Epithelial cell of esophagus (primary cell): ENCODE measurements around the gene MPP7.
A peak's percentile ranks its signal among the peaks of the same experiment; 100 is the strongest.
"Not testable (repeated sequence)": the region's sequence is repeated elsewhere in the genome, so short reads cannot be mapped to it uniquely, and the experiment has no call there.

ENCODE experiments used
- DNase-seq: peaks from one replicate; pipeline ENCODE4 v3.0.0; 2010; ENCODE audit warnings: low read depth
- H3K4me3 ChIP-seq: 2 replicates; pipeline ENCODE4 v1.5.1; 2011; ENCODE audit warnings: mild to moderate bottlenecking, low read length, control low read depth
- TF ChIP-seq, protein P1 (sequence below): IDR thresholded peaks from 2 replicates; pipeline ENCODE4 v1.5.1; 2011; ENCODE audit warnings: low read depth, mild to moderate bottlenecking, low read length, control low read depth, inconsistent platforms; ENCODE audit not compliant: insufficient read depth; ENCODE audit errors: missing control alignments

Gene MPP7

DNA sequence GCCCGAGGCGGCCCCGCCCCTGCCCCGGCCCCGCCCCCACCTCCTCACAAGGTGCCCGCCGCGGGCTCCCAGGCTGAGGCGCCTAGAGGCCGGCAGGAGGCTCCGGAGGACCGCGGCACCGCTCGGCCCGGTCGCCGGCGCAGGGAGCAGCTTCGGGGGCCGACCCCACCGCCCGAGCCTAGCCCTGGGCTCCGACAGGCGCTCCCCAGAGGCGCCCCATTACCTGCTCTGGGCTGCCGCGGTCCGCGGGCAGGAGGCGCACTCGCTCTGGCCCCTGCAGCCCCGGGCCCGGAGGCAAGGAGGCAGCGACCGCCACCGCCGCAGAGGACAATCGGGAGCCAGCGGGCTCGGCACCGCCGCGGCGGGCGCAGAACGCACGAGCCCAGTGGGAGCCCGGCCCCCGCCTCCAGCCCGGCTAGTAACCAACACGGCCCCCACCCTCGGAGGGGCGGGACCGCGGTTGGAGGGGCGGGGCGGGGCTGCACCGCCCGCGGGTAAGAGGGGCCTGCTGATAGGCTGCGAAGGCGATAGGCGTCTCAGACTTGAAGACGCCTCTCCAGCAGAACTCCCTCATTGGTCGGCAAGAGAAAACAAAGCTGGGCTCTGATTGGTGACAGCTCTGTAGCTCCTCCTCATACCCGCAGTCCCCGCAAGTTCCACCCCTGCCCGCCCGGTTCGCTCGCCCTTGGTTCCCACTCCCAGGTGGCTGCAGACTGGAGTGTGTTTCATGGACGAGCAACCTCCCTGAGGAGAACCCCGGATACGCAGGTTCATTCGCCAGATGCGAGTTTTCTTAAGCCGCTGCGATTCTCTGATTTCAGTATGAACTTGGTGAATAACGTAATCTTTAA, at the start of gene MPP7:
Gene MPP7 (minus strand): TSS at position 427 of the 851 bp plus-strand sequence. CDS start 64,460 bp downstream, outside the sequence.
- TF ChIP-seq, protein P1, sequence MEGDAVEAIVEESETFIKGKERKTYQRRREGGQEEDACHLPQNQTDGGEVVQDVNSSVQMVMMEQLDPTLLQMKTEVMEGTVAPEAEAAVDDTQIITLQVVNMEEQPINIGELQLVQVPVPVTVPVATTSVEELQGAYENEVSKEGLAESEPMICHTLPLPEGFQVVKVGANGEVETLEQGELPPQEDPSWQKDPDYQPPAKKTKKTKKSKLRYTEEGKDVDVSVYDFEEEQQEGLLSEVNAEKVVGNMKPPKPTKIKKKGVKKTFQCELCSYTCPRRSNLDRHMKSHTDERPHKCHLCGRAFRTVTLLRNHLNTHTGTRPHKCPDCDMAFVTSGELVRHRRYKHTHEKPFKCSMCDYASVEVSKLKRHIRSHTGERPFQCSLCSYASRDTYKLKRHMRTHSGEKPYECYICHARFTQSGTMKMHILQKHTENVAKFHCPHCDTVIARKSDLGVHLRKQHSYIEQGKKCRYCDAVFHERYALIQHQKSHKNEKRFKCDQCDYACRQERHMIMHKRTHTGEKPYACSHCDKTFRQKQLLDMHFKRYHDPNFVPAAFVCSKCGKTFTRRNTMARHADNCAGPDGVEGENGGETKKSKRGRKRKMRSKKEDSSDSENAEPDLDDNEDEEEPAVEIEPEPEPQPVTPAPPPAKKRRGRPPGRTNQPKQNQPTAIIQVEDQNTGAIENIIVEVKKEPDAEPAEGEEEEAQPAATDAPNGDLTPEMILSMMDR = peak; percentile 29
- peak within 1 kb of the TSS; percentile 71 for H3K4me3 ChIP-seq
- DNase-seq = peak; percentile 99

DNA sequence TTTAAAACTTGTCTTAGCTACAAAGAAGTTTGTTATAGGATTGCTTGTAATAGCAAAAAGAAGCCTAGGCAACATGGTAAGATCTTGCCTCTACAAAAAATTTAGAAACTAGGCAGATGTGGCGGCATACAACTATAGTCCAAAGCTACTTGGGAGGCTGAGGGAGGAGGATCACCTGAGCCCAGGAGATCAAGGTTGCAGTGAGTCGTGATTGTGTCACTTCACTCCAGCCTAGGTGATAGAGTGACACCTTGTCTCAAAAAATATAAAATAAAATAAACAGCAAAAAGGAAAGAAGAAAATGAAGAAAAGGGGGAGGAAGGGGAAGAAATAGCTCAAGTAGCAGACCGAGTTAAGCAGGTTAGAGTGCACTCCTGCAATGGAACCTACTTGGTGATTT, 47.0 kb upstream of the MPP7 start:
- no peak overlapping the region for H3K4me3 ChIP-seq
- no peak for DNase-seq
- TF ChIP-seq, protein P1 = no peak

DNA sequence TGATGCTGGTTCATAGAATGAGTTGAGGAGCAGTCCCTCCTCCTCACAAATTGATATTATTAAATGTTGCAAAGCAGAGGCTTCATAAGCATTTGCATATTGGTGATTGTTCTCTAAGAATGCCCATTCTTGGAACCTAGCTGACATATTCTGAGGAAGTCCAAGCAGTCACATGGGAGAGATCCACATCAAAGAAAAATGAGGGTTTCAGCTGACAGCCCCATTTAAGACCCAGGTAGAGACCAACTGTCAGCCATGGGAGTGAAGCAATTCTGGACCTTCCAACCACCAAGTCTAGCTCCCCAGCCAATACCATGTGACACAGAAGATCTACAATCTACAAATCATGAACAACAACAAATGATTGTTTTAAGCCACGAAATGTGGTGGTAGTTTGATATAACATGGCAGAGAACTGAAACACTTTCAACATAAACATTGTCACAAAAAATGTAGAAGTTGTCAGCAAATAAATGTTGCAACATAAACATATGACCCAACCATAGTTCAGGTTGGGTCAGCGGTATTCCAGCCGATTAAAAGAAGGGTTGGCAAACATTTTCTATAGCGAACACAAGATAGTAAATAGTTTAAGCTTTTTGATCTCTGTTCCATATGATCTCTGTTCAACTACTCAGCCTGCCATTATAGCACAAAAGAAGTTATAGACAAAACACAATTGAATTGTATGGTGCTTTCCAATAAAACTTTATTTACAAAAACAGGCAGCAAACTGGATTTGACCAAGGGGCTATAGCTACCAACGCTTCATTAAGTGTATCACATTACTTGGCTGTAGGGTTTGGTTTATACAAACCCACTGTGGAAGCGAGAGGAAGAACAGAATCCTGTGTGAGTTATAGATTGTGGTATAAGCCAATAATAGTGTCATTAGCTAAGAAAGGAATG, 41.4 kb upstream of the MPP7 start:
- no peak for DNase-seq
- H3K4me3 ChIP-seq = no peak overlapping the region
- TF ChIP-seq, protein P1 = no peak

DNA sequence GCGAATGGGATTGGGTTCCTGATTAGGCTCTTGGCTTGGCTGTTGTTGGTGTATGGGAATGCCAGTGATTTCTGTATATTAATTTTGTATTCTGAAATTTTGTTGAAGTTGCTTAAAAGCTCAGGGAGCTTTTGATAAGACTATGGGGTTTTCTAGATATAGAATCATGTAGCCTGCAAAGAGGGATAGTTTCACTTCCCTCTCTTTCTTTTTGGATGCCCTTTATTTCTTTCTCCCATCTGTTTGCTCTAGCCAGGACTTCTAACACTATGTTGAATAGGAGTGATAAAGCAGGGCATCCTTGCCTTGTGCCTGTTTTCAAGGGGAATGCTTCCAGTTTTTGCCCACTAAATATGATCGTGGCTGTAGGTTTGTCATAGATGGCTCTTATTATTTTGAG, 40.4 kb upstream of the MPP7 start:
- H3K4me3 ChIP-seq = no peak overlapping the region
- DNase-seq = no peak
- TF ChIP-seq, protein P1 = no peak

DNA sequence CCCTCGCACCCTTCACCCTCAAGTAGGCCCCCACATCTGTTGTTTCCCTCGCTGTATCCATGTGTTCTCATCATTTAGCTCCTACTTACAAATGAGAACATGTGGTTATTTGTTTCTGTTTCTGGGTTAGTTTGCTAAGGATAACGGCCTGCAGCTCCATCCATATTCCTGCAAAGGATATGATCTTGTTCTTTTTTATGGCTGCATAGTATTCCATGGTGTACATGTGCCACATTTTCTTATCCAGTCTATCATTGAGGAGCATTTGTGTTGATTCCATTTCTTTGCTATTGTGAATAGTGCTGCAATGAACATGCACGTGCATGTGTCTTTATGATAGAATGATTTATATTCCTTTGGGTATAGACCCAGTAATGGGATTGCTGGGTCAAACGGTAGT, 38.8 kb upstream of the MPP7 start:
- H3K4me3 ChIP-seq = not testable (repeated sequence)

DNA sequence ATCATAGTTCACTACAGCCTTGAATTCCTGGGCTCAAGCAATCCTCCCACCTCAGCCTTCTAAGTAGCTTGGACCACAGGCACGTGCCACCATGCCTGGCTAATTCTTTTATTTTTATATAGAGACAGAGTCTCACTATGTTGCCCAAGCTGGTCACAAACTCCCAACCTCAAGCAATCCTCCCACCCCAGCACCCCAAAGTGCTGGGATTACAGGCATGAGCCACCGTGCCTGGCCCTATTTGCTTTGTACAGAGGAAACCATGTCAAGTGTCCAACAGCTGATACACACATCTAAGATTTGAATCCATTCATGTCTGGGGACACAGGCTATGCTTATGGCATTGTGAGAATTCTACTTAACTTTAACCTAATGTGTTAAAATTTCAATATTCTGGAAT, 29.9 kb upstream of the MPP7 start:
- DNase-seq = no peak
- H3K4me3 ChIP-seq = no peak overlapping the region
- TF ChIP-seq, protein P1 = no peak

More for the DNA sequence above, 38.8 kb upstream of the MPP7 start:
- DNase-seq = not testable (repeated sequence)

DNA sequence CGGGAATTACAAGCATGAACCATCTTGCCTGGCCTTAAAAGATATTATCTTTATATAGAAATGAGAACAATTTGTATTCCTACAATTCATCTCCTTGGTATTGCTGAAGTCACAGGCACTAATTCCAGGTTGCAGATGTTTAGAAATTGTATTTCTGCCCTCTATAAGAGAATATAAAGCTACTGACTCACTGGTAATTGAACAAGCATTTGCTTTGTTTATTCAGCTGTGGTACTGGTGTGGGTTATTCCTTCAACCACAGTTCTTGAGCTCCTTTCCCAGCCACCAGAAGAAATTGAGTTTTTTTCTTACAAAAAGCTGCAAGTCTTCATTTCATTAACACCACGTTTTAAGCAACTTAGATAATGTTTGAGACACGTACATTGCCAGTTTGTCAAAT, 29.0 kb upstream of the MPP7 start:
- H3K4me3 ChIP-seq = no peak overlapping the region
- TF ChIP-seq, protein P1 = no peak
- peak; percentile 66 for DNase-seq
